Testis (tissue), 2 donors: ENCODE results near the gene GPR146.

Source experiments
- CTCF ChIP-seq, 3 experiments: fragments of 450-650 bp in 2 of 3; fragments of 200-600 bp in 1 of 3; sonication (generic) in 1 of 3; IDR thresholded peaks; one replicate each; pipeline ENCODE4 v1.5.1; 2016 to 2019; ENCODE audit warnings: antibody characterized with exemption in 3 of 3, mild to moderate bottlenecking in 2 of 3, moderate library complexity in 1 of 3
- POLR2A ChIP-seq: fragments of 450-650 bp; IDR thresholded peaks from one replicate; pipeline ENCODE4 v1.6.1; 2017; ENCODE audit warnings: antibody characterized with exemption, mild to moderate bottlenecking, moderate library complexity

GRCh38 chr7:1070544-1071011 lies 26.2 kb downstream of the GPR146 start:
- TF ChIP-seq CTCF (IDR thresholded peaks at IDR 0.05) (no peak), POLR2A (no peak)
